ENCODE data around the gene C10orf53.

DNA sequence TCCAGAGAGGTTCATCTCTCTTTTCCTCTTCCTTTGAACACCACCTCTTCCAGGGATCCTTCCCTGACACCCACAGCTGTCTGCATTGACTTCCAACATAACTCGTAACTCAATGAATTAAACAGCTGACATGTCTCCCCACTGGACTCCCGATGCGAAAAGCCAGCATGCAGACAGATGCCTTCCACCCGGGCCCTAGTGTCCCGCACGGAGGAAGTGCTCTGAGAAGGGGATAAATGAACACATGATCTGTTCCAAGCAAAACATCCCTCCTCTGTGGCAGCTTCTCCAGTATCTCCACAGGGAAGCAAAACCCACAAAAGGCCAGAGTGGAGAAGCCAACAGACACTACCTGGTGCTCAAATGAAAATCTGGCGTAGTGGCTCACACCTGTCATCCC lies 54.4 kb downstream of the C10orf53 start:
- no peak for TF ChIP-seq IRF4 (IDR thresholded peaks at IDR 0.05; ENCODE audit: low read depth, low read length)
- no peak for TF ChIP-seq HDAC2 (IDR thresholded peaks at IDR 0.05)
- TF ChIP-seq HDAC6 (IDR thresholded peaks at IDR 0.05; ENCODE audit: unreplicated experiment) = no peak
- no peak for TF ChIP-seq PAX8 (IDR thresholded peaks at IDR 0.05)
- no peak for TF ChIP-seq TAF1 (IDR thresholded peaks at IDR 0.05; ENCODE audit: borderline replicate concordance, low read depth, low read length)

Measured in GM12878 (cell line).